ENCODE measurements around the gene BDNF.

DNA sequence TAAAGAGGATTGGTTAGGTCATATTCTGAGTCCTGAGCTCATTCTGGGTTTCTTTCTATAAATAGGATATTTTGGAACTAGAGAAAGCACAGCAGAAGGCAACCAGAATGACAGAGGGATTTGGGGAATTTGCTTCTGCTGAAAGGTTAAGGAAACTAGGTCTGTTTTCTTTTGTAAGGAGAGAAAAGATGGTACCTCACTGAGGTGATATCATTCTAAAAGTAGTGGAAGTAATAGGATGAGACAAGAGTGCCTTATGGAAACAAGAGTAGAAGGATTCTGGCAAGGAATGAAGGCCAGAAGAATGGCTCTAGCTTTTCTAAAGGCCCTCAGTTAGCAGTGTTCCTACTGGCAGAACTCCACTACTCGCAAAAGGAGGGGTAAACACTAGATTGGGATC lies 26.7 kb upstream of the BDNF start:
- no peak for TF ChIP-seq POLR2AphosphoS5 (IDR thresholded peaks at IDR 0.05; ENCODE audit: borderline replicate concordance, low read depth, low read length)
- no peak for TF ChIP-seq EZH2 (IDR thresholded peaks at IDR 0.05)
